Effector memory CD4-positive, alpha-beta T cell (primary cell): ENCODE results near the gene MAGI1.

Experiments used
- DNase-seq, 3 donors: peaks; one replicate each; pipeline ENCODE4 v3.0.0-alpha.2; 2020
- H3K27ac ChIP-seq: 2 replicates; pipeline ENCODE4 v1.7.0; 2013; ENCODE audit warnings: mild to moderate bottlenecking, low read length, moderate library complexity; ENCODE audit not compliant: insufficient read depth, poor library complexity, severe bottlenecking
- H3K27me3 ChIP-seq: replicated peaks from 2 replicates; pipeline ENCODE4 v1.7.0; 2013; ENCODE audit warnings: mild to moderate bottlenecking, low read length; ENCODE audit not compliant: insufficient read depth, control insufficient read depth, poor library complexity, severe bottlenecking
- H3K36me3 ChIP-seq: 2 replicates; pipeline ENCODE4 v1.7.0; 2013; ENCODE audit warnings: mild to moderate bottlenecking, low read length, moderate library complexity; ENCODE audit not compliant: control insufficient read depth, insufficient read depth
- H3K4me1 ChIP-seq: 2 replicates; pipeline ENCODE4 v1.7.0; 2013; ENCODE audit warnings: low read length, mild to moderate bottlenecking; ENCODE audit not compliant: control insufficient read depth, insufficient read depth, poor library complexity, severe bottlenecking
- H3K4me3 ChIP-seq: 2 replicates; pipeline ENCODE4 v1.7.0; 2013; ENCODE audit warnings: low read length, low read depth, mild to moderate bottlenecking; ENCODE audit not compliant: insufficient read depth, poor library complexity, severe bottlenecking
- H3K9me3 ChIP-seq: 2 replicates; pipeline ENCODE4 v1.7.0; 2013; ENCODE audit warnings: mild to moderate bottlenecking, low read length, moderate library complexity; ENCODE audit not compliant: control insufficient read depth
- total RNA-seq, 3 donors: gene quantifications; one replicate each; lab custom pipeline; 2026; lab: John Stamatoyannopoulos, UW

The MAGI1 gene
- 0.17 to 0.52 (median 0.19) reads per million in 3 donors for total RNA-seq

DNA sequence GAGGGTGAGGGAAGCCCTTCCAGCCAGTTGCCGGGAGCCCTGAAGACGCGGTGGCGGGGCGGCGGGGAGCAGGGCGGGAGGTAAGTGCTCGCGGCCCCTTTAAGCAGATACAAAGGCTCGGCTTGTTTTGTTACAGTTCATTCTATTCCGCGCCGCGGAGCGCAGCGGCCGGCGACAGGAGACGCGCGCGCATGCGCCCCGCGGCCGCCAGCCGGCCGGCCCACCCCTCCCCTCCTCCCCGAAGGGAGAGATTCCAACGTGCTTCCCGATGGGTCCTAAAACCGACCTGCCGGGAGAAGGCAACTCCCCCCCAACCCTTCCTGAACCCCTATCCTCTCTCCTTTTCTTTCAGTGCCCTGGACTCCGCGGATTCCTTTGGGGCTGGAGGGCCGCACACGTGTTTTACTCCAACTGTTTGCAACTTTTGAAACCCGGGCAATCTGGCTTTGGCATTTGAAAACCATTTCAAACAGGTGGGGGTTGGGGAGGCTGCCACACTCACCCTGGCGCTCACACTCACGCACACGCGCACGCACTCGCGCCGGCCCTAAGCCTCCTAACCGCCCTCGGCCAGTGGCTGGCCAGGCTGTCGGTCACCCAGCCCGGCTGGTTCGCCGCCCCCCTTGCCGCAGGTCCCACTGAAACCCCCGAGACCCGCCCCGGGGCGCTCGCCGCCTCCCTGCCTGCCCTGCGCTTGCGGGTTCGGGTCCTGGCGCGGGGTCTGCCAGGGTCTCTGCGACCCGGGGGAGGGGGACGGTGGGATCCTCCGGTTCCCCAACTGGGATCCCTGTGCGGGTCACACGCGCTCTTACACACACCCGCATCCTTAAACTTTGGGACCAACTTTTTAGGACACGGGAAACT lies at the start of gene MAGI1:
MAGI1 (minus strand) TSS at position 193 of the 864 bp plus-strand sequence. CDS start 610 bp downstream, outside the sequence.
- Histone ChIP-seq H3K36me3 (no peaks in the 10 kb centered on the region), H3K9me3 (no peaks in the 10 kb centered on the region), H3K4me1 (no peaks in the 10 kb centered on the region), H3K27me3 (peaks cover 24% of the 10 kb centered on the region), H3K27ac (no peak within 1 kb of the TSS), H3K4me3 (no peak within 1 kb of the TSS)
- no peak for DNase-seq

- Histone ChIP-seq H3K9me3 (no peaks in the 10 kb centered on the region), H3K27me3 (no peaks in the 10 kb centered on the region)
- DNase-seq: no peak
Observed at GRCh38 chr3:66083784-66084213, 45.1 kb upstream of the MAGI1 start.

DNA sequence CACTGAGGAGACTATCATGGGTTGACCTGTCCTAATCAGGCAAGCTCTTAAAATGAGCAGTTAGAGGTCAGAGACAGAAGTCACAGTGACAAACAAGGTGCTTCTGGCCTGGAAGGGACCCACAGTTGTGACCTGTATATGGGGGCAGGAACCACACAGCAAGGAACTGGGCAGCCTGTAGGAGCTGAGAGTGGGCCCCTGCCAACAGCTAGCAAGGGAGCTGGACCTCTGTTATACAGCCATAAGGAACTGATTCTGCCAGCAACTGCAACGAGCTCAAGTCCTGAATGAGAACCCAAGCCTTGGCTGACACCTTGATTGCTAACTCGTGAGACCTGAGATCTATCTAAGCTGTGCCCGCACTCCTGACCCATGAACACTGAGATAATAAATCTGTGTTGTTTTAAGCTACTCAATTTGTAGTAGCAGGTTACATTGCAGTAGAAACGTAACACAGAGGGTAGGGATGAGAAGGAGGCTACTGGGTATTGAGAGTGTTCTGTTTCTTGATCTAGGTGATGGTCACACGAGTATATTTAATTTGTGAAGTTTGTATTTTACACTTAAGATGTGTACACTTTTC lies 44.5 kb upstream of the MAGI1 start:
- no peak for DNase-seq
- Histone ChIP-seq H3K9me3 (no peaks in the 10 kb centered on the region), H3K36me3 (no peaks in the 10 kb centered on the region), H3K27ac (no peak overlapping the region), H3K4me1 (no peaks in the 10 kb centered on the region), H3K4me3 (no peak overlapping the region), H3K27me3 (no peaks in the 10 kb centered on the region)

More at GRCh38 chr3:66083784-66084213, 45.1 kb upstream of the MAGI1 start:
- H3K4me1 ChIP-seq: no peaks in the 10 kb centered on the region
- H3K27ac ChIP-seq: no peak overlapping the region
- no peaks in the 10 kb centered on the region for H3K36me3 ChIP-seq
- no peak overlapping the region for H3K4me3 ChIP-seq

DNA sequence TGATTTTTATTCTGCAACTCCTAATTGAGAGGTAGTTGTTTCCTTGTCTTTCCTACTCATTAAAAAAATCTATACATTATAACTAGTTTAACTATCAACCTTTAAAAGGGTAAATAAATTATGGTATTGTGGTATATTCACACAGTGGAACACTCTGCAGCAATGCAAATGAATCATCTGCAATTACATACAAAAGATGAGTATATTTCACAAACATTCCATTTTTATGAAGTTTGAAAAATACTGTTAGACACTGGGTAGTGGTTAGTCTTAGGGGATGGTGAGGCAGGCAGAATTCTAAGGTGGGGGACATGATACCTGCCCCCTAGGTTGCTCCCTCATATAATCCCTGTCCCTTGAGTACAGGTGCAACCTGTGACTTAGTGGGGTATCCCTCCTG lies 44.0 kb upstream of the MAGI1 start:
- Histone ChIP-seq H3K27me3 (no peaks in the 10 kb centered on the region), H3K27ac (no peak overlapping the region), H3K36me3 (no peaks in the 10 kb centered on the region), H3K4me3 (no peak overlapping the region), H3K4me1 (no peaks in the 10 kb centered on the region), H3K9me3 (no peaks in the 10 kb centered on the region)
- no peak for DNase-seq

DNA sequence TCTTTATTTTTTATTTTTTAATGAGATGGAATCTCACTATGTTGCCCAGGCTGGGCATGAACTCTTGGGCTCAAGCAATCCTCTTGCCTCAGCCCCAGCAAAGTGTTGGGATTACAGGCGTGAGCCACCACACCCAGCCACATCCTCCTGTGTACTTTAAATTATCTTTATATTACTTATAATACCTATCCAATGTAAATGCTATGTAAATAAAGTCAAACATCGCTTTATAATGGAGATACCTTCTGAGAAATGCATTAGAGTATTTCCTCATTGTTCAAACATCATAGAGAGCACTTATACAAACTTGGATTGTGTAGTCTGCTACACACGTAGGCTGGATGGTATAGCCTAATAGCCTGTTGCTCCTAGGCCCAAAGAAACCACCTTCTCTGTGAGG lies 41.4 kb upstream of the MAGI1 start:
- H3K27ac ChIP-seq: no peak overlapping the region
- no peak overlapping the region for H3K4me3 ChIP-seq
- no peaks in the 10 kb centered on the region for H3K36me3 ChIP-seq
- DNase-seq: no peak
- no peaks in the 10 kb centered on the region for H3K27me3 ChIP-seq
- no peaks in the 10 kb centered on the region for H3K9me3 ChIP-seq
- no peaks in the 10 kb centered on the region for H3K4me1 ChIP-seq

- H3K4me3 ChIP-seq: no peak overlapping the region
- DNase-seq: no peak
- no peaks in the 10 kb centered on the region for H3K36me3 ChIP-seq
- no peaks in the 10 kb centered on the region for H3K4me1 ChIP-seq
- H3K27ac ChIP-seq: no peak overlapping the region
- H3K9me3 ChIP-seq: no peaks in the 10 kb centered on the region
- no peaks in the 10 kb centered on the region for H3K27me3 ChIP-seq
Observed at GRCh38 chr3:66077973-66078372, 39.3 kb upstream of the MAGI1 start.

DNA sequence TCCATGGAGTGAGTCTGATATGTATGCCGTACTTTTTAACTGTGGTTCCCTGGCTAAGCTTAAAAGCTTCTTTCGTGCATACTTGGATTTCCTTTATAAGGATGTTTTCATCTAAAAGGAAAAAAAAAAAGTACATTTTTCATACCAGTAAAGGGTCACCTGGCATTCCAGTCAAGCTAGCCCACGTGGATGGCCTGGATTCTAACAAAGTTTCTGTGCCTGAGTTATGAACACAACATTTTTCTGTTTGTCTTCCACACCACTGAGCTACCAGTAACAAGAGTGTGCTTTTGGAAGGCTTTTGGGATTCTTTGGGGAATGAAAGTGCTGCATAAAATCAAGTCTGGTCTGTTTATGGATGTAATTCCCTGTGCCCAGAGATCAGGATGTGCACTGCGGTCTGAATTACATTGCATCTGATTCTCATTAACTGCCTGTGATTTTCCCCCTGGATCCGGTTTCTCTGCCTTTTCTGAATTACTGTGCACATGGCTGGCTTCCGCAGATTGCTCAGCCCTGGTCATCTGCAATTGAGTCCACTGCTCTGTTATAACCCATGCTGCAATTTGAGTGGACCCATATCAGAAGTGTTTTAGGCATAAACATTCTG lies 38.2 kb upstream of the MAGI1 start:
- Histone ChIP-seq H3K4me3 (no peak overlapping the region), H3K27ac (no peak overlapping the region), H3K36me3 (no peaks in the 10 kb centered on the region), H3K27me3 (no peaks in the 10 kb centered on the region), H3K4me1 (no peaks in the 10 kb centered on the region), H3K9me3 (no peaks in the 10 kb centered on the region)
- DNase-seq: no peak

DNA sequence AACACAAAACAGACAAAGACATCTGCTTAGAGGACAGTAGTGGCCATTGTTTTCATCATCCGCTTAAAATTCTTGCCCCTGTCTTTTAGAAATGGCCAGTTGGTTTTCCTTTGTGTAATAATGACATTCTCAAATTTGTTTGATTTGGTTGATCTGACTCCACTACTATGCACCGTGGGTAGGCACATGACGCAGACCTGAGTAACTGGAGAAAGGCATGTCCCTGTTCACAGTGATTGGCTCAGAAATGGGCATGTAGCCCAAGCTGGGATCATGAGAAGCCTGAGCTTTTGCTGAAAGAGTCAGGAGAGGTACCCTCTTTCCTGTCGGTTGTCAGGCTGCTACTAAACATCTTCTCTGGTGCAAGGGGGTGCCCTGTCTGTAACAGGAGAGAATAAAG lies 36.6 kb upstream of the MAGI1 start:
- no peak overlapping the region for H3K27ac ChIP-seq
- no peak for DNase-seq
- H3K9me3 ChIP-seq: no peaks in the 10 kb centered on the region
- no peaks in the 10 kb centered on the region for H3K4me1 ChIP-seq
- H3K27me3 ChIP-seq: no peaks in the 10 kb centered on the region
- no peaks in the 10 kb centered on the region for H3K36me3 ChIP-seq
- no peak overlapping the region for H3K4me3 ChIP-seq

DNA sequence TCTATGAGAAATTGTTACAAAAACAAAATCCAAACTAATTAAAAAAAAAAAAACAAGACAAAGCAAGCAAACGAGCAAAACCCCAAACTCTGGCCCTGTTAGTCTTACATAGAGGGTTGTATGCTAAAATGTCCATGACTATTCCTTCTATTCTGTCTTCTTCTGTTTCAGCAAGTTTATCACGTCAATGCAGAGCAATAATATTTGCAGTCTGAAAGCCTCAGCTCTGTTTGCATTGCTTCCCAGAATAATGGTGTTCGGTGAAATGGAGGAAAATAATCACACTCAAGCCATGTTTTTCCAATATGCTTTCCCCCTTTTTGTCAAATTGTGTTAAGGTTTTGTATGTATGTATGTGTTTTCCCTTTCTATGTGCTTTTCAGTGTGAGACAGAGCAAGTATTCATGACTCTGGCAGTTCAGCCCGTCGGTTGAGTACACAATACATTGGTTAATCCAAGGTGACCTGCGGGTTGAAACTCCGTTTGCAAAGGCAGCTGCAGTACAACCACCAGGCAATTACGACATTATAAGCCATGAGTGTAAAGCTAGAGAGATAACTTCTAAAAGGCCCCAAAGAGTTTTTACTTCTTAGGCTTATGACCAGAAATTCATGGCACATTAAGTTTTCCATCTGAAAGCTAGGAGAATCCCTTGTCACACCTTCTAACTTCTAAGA lies 34.9 kb upstream of the MAGI1 start:
- H3K9me3 ChIP-seq: no peaks in the 10 kb centered on the region
- H3K36me3 ChIP-seq: no peaks in the 10 kb centered on the region
- no peak overlapping the region for H3K4me3 ChIP-seq
- no peak overlapping the region for H3K27ac ChIP-seq
- H3K27me3 ChIP-seq: no peaks in the 10 kb centered on the region
- DNase-seq: no peak
- H3K4me1 ChIP-seq: no peaks in the 10 kb centered on the region
